Right lobe of liver (tissue), 6 donors: ENCODE measurements around the gene C1QTNF6. TPM values are rescaled to one million over a fixed set of nuclear protein-coding genes. Genes with fewer than 3 reads are reported as not detected.

Experiments used
- ATAC-seq, 4 donors: fragments of 200-7000 bp; cut with Tn5 transposase; one replicate each; pipeline ENCODE4 v1.9.1; 2020; ENCODE audit warnings: mild to moderate bottlenecking in 4 of 4, moderate library complexity in 4 of 4
- DNase-seq, 3 donors: peaks; one replicate each; pipeline ENCODE4 v3.0.0-alpha.2; 2020
- H3K27ac ChIP-seq, 3 donors: fragments of 200-600 bp; one replicate each; pipeline ENCODE4 v1.8.0; 2022
- H3K27me3 ChIP-seq, 2 donors: fragments of 200-600 bp; one replicate each; pipeline ENCODE4 v1.8.0; 2022
- H3K36me3 ChIP-seq, 4 donors: fragments of 200-600 bp; sonication (generic) in 1 of 4; one replicate each; pipeline versions ENCODE4 v1.5.1 to v1.8.0; 2017 to 2022; ENCODE audit warnings: control low read depth in 1 of 4
- H3K4me1 ChIP-seq, 4 donors: fragments of 200-600 bp; sonication (generic) in 1 of 4; one replicate each; pipeline versions ENCODE4 v1.5.1 to v1.8.0; 2017 to 2022; ENCODE audit warnings: control low read depth in 1 of 4
- H3K4me3 ChIP-seq, 3 donors: fragments of 200-600 bp; one replicate each; pipeline ENCODE4 v1.8.0; 2022
- H3K9me3 ChIP-seq, 4 donors: fragments of 200-600 bp; sonication (generic) in 1 of 4; one replicate each; pipeline versions ENCODE4 v1.5.1 to v1.8.0; 2017 to 2022; ENCODE audit warnings: control low read depth in 1 of 4
- CTCF ChIP-seq, 4 donors: fragments of 200-600 bp in 3 of 4; fragments of 450-650 bp in 1 of 4; IDR thresholded peaks; one replicate each; pipeline versions ENCODE4 v1.5.1 to v1.8.0; 2016 to 2022; ENCODE audit warnings: antibody characterized with exemption in 4 of 4, mild to moderate bottlenecking in 2 of 4
- POLR2A ChIP-seq: fragments of 450-650 bp; IDR thresholded peaks from one replicate; pipeline ENCODE4 v1.6.1; 2017; ENCODE audit warnings: antibody characterized with exemption, mild to moderate bottlenecking
- WGBS: methylation state at CpG from one replicate; pipeline ENCODE4 v1.1.6; 2018; ENCODE audit warnings: low coverage, low lambda C conversion rate; ENCODE audit not compliant: insufficient coverage; ENCODE audit errors: missing lambda C conversion rate; 5-methylcytosine and 5-hydroxymethylcytosine counted together
- intact Hi-C, 2 donors: fragments of 100-400 bp; cut with DNase I; formaldehyde crosslinking; loops; one replicate each; pipeline versions ENCODE4 v1.11.2 to v1.14.1; 2022
- small RNA-seq, 2 experiments: library from RNA; depleted of rRNA; stranded (forward); fragments of <200 nt; gene quantifications; one replicate each; pipeline ENCODE3, GENCODE V24; 2016
- total RNA-seq, 6 experiments: library from RNA; depleted of rRNA in 2 of 6; stranded (reverse); fragments of >200 nt in 2 of 6; fragmentation: NEBNext Ultra II Directional in 3 of 6; extraction: Animal tissue kit (Norgen Biotek cat#: 25700) in 3 of 6; gene quantifications; one replicate each; pipeline versions ENCODE4 v1.1.0 to v1.2.4, GENCODE V29; 2016 to 2023
- donor health status: DM: no; HTN: yes; CAD: no.
- donor health status: DM: no; HTN: no; CAD: no.
- donor health status: DM: no; HTN: no; CAD: no.
- donor health status: DM: no; HTN: yes; CAD: no.
- donor health status: DM: no; HTN: yes; CAD: no.

The C1QTNF6 gene
- total RNA-seq, 6 experiments from 2014 or later, result 3.3 to 12.6 (median 6.3) TPM

- Histone ChIP-seq H3K36me3 (no peaks in the 10 kb centered on the region), H3K9me3 (no peaks in the 10 kb centered on the region), H3K27ac (no peak overlapping the region), H3K4me1 (no peaks in the 10 kb centered on the region), H3K27me3 (no peaks in the 10 kb centered on the region), H3K4me3 (no peak overlapping the region)
- WGBS, result 80% methylated on average over 5 of the region's 8 CpGs
- DNase-seq (no peak), ATAC-seq (no peak)
- TF ChIP-seq POLR2A (no peak), CTCF (IDR thresholded peaks at IDR 0.05) (no peak)
- intact Hi-C loops, result no loop called here
These were observed 50.9 kb downstream of the C1QTNF6 start for GRCh38 chr22:37137131-37137530.

- Histone ChIP-seq H3K27me3 (no peaks in the 10 kb centered on the region), H3K4me1 (no peaks in the 10 kb centered on the region), H3K36me3 (no peaks in the 10 kb centered on the region), H3K27ac (no peak overlapping the region), H3K9me3 (no peaks in the 10 kb centered on the region), H3K4me3 (no peak overlapping the region)
- DNase-seq (no peak), ATAC-seq (no peak)
- intact Hi-C loops, result no loop called here
- TF ChIP-seq POLR2A (no peak), CTCF (IDR thresholded peaks at IDR 0.05) (no peak)
- 74% methylated on average over 3 of the region's 12 CpGs for WGBS
These were observed 53.0 kb downstream of the C1QTNF6 start for GRCh38 chr22:37135023-37135422.

- H3K36me3 ChIP-seq, result no peaks in the 10 kb centered on the region
- no peak for DNase-seq
- ATAC-seq, result no peak
These were observed 54.6 kb downstream of the C1QTNF6 start for GRCh38 chr22:37133304-37134018.

GRCh38 chr22:37132773-37133172 is 55.3 kb downstream of the C1QTNF6 start:
- ATAC-seq (no peak), DNase-seq (no peak)
- H3K9me3 ChIP-seq, result no peaks in the 10 kb centered on the region
- whole genome bisulfite sequencing, result 90% methylated on average over 7 of the region's 7 CpGs
- peaks cover 0 to 15% (median 7%) of the 10 kb centered on the region in 4 donors for H3K4me1 ChIP-seq
- H3K4me3 ChIP-seq, result no peak overlapping the region
- no peaks in the 10 kb centered on the region for H3K36me3 ChIP-seq
- no peak overlapping the region for H3K27ac ChIP-seq
- TF ChIP-seq CTCF (IDR thresholded peaks at IDR 0.05), result no peak
- TF ChIP-seq POLR2A, result no peak
- intact Hi-C loops, result no loop called here
- H3K27me3 ChIP-seq, result no peaks in the 10 kb centered on the region

More at GRCh38 chr22:37133304-37134018, 54.6 kb downstream of the C1QTNF6 start:
- 63% methylated on average over 5 of the region's 16 CpGs for WGBS
- intact Hi-C loops, result no loop called here
- H3K9me3 ChIP-seq, result no peaks in the 10 kb centered on the region
- no peaks in the 10 kb centered on the region for H3K27me3 ChIP-seq
- no peak overlapping the region for H3K27ac ChIP-seq
- TF ChIP-seq CTCF (IDR thresholded peaks at IDR 0.05) (no peak), POLR2A (no peak)
- H3K4me1 ChIP-seq, result peaks cover 0 to 9% (median 4%) of the 10 kb centered on the region in 4 donors
- H3K4me3 ChIP-seq, result no peak overlapping the region

Small RNA genes within 50 kb of the gene (small RNA-seq; reads per million reads assigned to genes)
- gene Z82188.1, result 0 reads per million in 2 experiments

Other genes starting within 250 kb of the C1QTNF6 start
- 100 to 1,000 TPM; 223 to 355 (median 321) TPM for gene TST, start 168.8 kb downstream of the C1QTNF6 start, total RNA-seq
- 100 to 1,000 TPM; 153 to 301 (median 214) TPM for gene MPST, start 168.5 kb downstream of the C1QTNF6 start, total RNA-seq
- gene KCTD17, start 136.5 kb downstream of the C1QTNF6 start, total RNA-seq, result 1 to 10 TPM; 2.0 to 9.7 (median 4.4) TPM
- 100 to 1,000 TPM in 1 of 6 experiments, 10 to 100 TPM in 5; 40.7 to 104 (median 60.6) TPM for gene TMPRSS6, start 78.5 kb downstream of the C1QTNF6 start, total RNA-seq
- 1 to 10 TPM; 1.2 to 8.6 (median 2.0) TPM for gene IL2RB, start 38.3 kb downstream of the C1QTNF6 start, total RNA-seq
- not detected for gene SSTR3, start 24.2 kb upstream of the C1QTNF6 start, total RNA-seq
- 10 to 100 TPM in 1 of 6 experiments, 1 to 10 TPM in 5; 3.4 to 12.9 (median 6.5) TPM for gene RAC2, start 56.0 kb upstream of the C1QTNF6 start, total RNA-seq
- 10 to 100 TPM in 1 of 6 experiments, 1 to 10 TPM in 5; 2.9 to 12.8 (median 4.0) TPM for gene CYTH4, start 94.3 kb upstream of the C1QTNF6 start, total RNA-seq
- gene ELFN2, start 239.2 kb upstream of the C1QTNF6 start, total RNA-seq, result under 1 TPM; 0.07 to 0.93 (median 0.49) TPM